Measurements from ENCODE around the gene LRMDA. TPM values are rescaled to one million over a fixed set of nuclear protein-coding genes. Genes with fewer than 3 reads are reported as not detected.

Gene LRMDA
- total and polyA plus RNA-seq, 2 of the 4 experiments (the other 2 are of a cell fraction), result 0.07 TPM; not detected in 1

- no peak overlapping the region for H3K9ac ChIP-seq (ENCODE audit: low read depth, low read length)
- POLR2A ChIA-PET (ENCODE audit: unreplicated experiment), result no interaction called here
- no peak for TF ChIP-seq MAZ (IDR thresholded peaks at IDR 0.05; ENCODE audit: borderline replicate concordance, low read depth, low read length)
- TF ChIP-seq CEBPB (IDR thresholded peaks at IDR 0.05; ENCODE audit: low read depth, low read length), result no peak
- no peak for TF ChIP-seq FOS (IDR thresholded peaks at IDR 0.05; ENCODE audit: low read depth, low read length)
- TF ChIP-seq RFX5 (IDR thresholded peaks at IDR 0.05; ENCODE audit: low read depth, low read length), result no peak
- TF ChIP-seq SMC3 (IDR thresholded peaks at IDR 0.05; ENCODE audit: low read depth, low read length), result no peak
- no peak for TF ChIP-seq RAD21 (IDR thresholded peaks at IDR 0.05; ENCODE audit: low read length)
- no peak overlapping the region for H2AFZ ChIP-seq (replicated peaks; ENCODE audit: low read length, poor library complexity)
- no peak overlapping the region for H4K8ac ChIP-seq (ENCODE audit: low read depth in 2 of 2, low read length in 2 of 2)
- CTCF ChIA-PET, result interaction anchor here (0.6 kb wide), 2 partner anchors 25 to 100 kb away, joined by 3 to 6 read pairs; no protein-coding TSS in a partner anchor
- H3K14ac ChIP-seq (replicated peaks; ENCODE audit: low read depth, low read length), result 0 out of 2 replicates have a peak overlapping the region, but pooled peaks have one; percentile 8
- no peak overlapping the region for H3K18ac ChIP-seq (ENCODE audit: low read depth, low read length)
- no peak overlapping the region for H2AK9ac ChIP-seq (replicated peaks; ENCODE audit: low read depth, low read length, poor library complexity)
- H3K9me1 ChIP-seq (ENCODE audit: insufficient read depth, low read length), result no peaks in the 10 kb centered on the region
- no peak overlapping the region for H3K56ac ChIP-seq (ENCODE audit: extremely low read depth, insufficient read depth, low read length)
- H3K36me3 ChIP-seq (ENCODE audit: control insufficient read depth, insufficient read depth, low read length), result no peaks in the 10 kb centered on the region
- H2BK5ac ChIP-seq (ENCODE audit: low read depth, low read length, poor library complexity, severe bottlenecking), result no peak overlapping the region
- no peaks in the 10 kb centered on the region for H3K27me3 ChIP-seq (ENCODE audit: control insufficient read depth, insufficient read depth, low read length)
- H4K5ac ChIP-seq (ENCODE audit: low read depth, low read length), result peak overlapping the region; percentile 16; the same call in 1 of the 2 replicates
- H3K4me2 ChIP-seq (ENCODE audit: low read depth, low read length), result no peak overlapping the region
- no peak overlapping the region for H3K27ac ChIP-seq (ENCODE audit: insufficient read depth, low read length)
- H3K4ac ChIP-seq (ENCODE audit: low read depth, low read length), result peak overlapping the region; percentile 47
- no CpG with 5 or more reads among the region's 2 CpGs for WGBS, 2 experiments (ENCODE audit: extremely low coverage in 2 of 2, insufficient read length in 1 of 2)
- DNase-seq (no peak), ATAC-seq (ENCODE audit: low read depth) (no peak)
- peaks cover 1% of the 10 kb centered on the region; the same call in 1 of the 2 replicates for H3K4me1 ChIP-seq (ENCODE audit: control insufficient read depth, insufficient read depth, low read length)
- no peaks in the 10 kb centered on the region for H4K20me1 ChIP-seq (ENCODE audit: insufficient read depth, low read length)
- H3K4me3 ChIP-seq (ENCODE audit: insufficient read depth, low read depth, low read length), result no peak overlapping the region
- H2BK15ac ChIP-seq (ENCODE audit: low read depth, low read length), result peak overlapping the region; percentile 12; the same call in 2 of the 3 replicates
- H2BK120ac ChIP-seq (ENCODE audit: low read depth, low read length), result peak overlapping the region; percentile 18; the same call in 1 of the 2 replicates
- peak overlapping the region; percentile 57 for H2BK20ac ChIP-seq (ENCODE audit: low read depth, low read length)
- no peak overlapping the region for H4K91ac ChIP-seq (ENCODE audit: insufficient read depth, low read depth, low read length)
- dilution Hi-C loops (cut with HindIII; ENCODE audit: low sequenced_read_pairs, unreplicated experiment), result no loop called here
- H3K79me1 ChIP-seq (ENCODE audit: low read depth in 1 of 2, low read length in 2 of 2), result no peaks in the 10 kb centered on the region
- BruUV-seq (replicated peaks), result no TSS peak
- in situ Hi-C loops (cut with MboI; ENCODE audit: low sequenced_read_pairs), result no loop called here
- intact Hi-C loops (cut with micrococcal nuclease), result no loop called here
- H3K9me3 ChIP-seq (ENCODE audit: control insufficient read depth, insufficient read depth, low read length), result no peaks in the 10 kb centered on the region
- H3K23ac ChIP-seq (ENCODE audit: low read depth, low read length), result no peak overlapping the region
- 0 out of 2 replicates have a peak overlapping the region, but pooled peaks have one; percentile 4 for H2AK5ac ChIP-seq (ENCODE audit: low read depth, low read length)
These were observed 896.9 kb downstream of the LRMDA start for GRCh38 chr10:76328348-76328747.

Data from IMR-90 (cell line).